GM12875 (cell line): ENCODE results near the gene ATF7.
"Not testable (repeated sequence)": the region's sequence is repeated elsewhere in the genome, so short reads cannot be mapped to it uniquely, and the experiment has no call there.

Experiments
- H3K4me3 ChIP-seq: one replicate; pipeline ENCODE4 v1.5.1; 2011; ENCODE audit warnings: low read depth, low read length, control low read depth
- TF ChIP-seq, protein P1 (sequence below): IDR thresholded peaks from 2 replicates; pipeline ENCODE4 v1.5.1; 2011; ENCODE audit warnings: low read depth, mild to moderate bottlenecking, control low read depth, inconsistent platforms, low read length, moderate library complexity, borderline replicate concordance; ENCODE audit not compliant: insufficient read depth

The ATF7 gene

DNA sequence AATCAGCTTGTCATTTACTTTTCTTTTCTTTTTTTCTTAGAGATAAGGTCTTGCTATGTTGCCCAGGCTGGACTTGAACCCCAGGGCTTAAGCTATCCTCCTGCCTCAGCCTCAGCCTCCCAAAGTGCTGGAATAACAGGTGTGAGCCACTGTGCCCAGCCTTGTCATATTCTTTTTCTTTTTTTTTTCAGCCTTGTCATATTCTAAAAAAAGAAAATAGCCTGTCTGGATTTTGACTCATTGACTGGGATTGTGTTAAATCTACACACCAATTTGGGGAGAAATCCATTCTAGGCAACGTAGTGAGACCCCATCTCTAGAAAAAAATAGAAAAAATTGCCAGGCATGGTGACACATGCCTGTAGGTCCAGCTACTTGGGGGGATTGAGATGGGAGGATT lies 25.6 kb upstream of the ATF7 start:
- H3K4me3 ChIP-seq = no peak overlapping the region
- TF ChIP-seq, protein P1, sequence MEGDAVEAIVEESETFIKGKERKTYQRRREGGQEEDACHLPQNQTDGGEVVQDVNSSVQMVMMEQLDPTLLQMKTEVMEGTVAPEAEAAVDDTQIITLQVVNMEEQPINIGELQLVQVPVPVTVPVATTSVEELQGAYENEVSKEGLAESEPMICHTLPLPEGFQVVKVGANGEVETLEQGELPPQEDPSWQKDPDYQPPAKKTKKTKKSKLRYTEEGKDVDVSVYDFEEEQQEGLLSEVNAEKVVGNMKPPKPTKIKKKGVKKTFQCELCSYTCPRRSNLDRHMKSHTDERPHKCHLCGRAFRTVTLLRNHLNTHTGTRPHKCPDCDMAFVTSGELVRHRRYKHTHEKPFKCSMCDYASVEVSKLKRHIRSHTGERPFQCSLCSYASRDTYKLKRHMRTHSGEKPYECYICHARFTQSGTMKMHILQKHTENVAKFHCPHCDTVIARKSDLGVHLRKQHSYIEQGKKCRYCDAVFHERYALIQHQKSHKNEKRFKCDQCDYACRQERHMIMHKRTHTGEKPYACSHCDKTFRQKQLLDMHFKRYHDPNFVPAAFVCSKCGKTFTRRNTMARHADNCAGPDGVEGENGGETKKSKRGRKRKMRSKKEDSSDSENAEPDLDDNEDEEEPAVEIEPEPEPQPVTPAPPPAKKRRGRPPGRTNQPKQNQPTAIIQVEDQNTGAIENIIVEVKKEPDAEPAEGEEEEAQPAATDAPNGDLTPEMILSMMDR = no peak

DNA sequence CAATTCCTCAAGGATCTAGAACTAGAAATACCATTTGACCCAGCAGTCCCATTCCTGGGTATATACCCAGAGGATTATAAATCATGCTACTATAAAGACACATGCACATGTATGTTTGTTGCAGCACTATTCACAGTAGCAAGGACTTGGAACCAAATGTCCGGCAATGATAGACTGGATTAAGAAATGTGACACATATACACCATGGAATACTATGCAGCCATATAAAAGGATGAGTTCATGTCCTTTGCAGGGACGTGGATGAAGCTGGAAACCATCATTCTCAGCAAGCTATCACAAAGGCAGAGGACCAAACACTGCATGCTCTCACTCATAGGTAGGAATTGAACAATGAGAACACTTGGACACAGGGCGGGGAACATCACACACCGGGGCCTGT lies 20.1 kb upstream of the ATF7 start:
- H3K4me3 ChIP-seq = not testable (repeated sequence)

DNA sequence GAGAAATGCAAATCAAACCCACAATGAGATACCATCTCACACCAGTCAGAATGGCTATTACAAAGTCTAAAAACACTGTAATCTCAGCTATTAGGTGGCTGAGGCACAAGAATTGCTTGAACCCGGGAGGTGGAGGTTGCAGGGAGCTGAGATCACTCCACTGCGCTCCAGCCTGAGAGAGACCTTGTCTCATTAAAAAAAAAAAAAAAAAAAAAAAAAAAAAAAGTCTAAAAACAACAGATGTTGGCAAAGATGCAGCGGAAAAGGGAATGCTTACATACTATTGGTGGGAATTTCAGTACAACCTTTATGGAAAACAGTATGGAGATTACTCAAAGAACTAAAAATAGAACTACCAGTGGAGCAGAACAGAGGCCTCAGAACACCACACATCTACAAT lies 19.0 kb upstream of the ATF7 start:
- TF ChIP-seq, protein P1 = no peak
- H3K4me3 ChIP-seq = no peak overlapping the region

DNA sequence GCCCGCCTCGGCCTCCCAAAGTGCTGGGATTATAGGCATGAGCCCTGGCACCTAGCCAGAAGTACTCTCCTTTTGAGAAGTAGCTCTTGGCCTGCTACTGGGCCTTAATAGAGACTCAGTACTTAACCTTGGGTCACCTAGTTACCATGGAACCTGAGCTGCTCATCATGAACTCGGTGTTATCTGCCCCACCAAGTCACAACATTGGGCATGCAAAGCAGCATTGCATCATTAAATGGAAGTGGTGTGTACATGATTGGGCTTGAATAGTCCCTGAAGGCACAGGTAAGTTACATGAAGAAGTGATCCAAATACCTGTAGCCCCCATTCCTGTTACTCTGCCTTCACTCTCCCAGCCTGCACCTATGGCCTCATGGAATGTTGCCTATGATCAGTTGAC lies 18.0 kb upstream of the ATF7 start:
- TF ChIP-seq, protein P1 = no peak
- no peak overlapping the region for H3K4me3 ChIP-seq

DNA sequence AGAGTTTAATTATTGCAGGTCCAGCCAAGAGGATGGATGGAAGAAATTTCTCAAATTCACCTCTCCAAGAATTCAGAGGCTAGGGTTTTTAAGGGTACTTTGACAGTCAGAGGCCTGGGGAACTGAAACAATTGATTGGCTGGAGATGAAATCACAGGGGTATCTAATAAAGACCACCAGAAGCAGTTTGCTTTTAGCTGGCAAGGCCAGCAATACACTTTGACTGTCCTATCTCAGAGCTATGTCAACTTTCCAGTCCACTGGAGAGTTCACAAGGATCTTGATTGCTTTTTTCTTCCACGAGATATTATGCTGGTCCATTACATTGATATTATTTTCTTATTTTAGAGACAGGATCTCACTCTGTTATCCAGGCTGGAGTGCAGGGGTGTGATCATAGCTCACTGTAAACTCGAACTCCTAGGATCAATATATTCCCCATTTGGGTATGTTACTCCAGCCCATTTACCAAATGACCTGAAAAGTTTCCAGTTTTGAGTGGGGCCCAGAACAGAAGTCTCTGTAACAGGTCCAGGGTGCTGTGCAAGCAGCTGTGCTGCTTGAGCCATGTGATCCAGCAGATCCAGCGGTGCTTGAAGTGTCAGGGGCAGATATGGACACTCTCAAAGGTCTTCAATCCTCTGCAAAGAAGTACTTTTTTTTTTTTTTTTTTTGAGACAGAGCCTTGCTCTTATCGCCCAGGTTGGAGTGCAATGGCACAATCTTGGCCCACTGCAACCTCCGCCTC lies 17.2 kb upstream of the ATF7 start:
- TF ChIP-seq, protein P1 = no peak
- H3K4me3 ChIP-seq = no peak overlapping the region

DNA sequence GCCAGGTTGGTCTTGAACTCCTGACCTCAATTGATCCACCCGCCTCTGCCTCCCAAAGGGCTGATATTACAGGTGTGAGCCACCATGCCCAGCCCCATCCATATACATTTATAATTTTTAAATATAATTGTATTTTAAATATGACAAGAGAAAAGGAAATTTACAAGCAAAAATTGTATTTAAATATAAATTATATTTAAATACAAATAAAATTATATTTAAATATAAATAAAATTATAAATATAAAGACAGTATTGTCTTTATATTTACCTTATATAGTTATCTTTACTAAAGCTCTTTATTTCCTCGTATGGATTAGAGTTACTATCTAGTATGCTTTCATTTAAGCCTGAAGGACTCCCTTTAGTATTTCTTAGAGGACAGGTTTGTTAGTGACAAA lies 11.9 kb upstream of the ATF7 start:
- no peak overlapping the region for H3K4me3 ChIP-seq

DNA sequence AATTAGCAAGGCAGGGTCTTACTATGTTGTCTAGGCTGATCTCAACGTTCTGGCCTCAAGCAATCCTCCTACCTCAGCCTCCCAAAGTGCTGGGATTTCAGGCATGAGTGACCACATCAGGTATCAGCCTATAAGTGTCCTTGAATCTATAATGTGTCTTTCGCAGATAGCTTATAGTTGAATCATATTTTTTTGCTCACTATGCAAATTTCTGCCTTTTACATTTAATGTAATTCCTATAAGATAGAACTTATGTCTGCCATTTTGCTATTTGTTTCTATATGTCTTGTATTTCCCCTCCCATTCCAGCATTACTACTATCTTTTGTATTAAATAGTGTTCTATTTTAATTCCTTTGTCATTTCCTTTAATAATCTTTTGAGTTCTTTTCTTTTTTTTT lies 10.5 kb upstream of the ATF7 start:
- H3K4me3 ChIP-seq = no peak overlapping the region
- TF ChIP-seq, protein P1 = no peak

More for the DNA sequence above, 11.9 kb upstream of the ATF7 start:
- TF ChIP-seq, protein P1 = no peak

DNA sequence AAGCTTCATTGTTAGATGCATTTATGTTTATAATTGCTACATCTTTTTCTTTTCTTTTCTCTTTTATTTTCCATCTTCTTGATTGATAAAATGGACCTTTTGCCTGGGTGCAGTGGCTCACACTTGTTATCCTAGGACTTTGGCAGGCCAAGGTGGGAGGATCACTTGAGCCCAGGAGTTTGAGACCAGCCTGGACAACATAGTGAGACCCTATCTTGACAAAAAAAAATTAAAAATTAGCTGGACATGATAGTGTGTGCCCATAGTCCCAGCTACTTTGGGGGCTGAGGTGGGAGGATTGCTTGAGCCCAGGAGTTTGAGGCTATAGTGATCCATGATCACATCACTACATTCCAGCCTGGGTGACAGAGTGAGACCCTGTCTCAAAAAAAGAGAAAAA lies 9.5 kb upstream of the ATF7 start:
- H3K4me3 ChIP-seq = not testable (repeated sequence)
